Kidney (tissue), 14 donors: ENCODE measurements around the gene CERS5. TPM values are rescaled to one million over a fixed set of nuclear protein-coding genes. Genes with fewer than 3 reads are reported as not detected.

Experiments used
- DNase-seq, 5 donors: peaks; one replicate each; pipeline ENCODE4 v3.0.0-alpha.2; 2013 to 2020
- FAIRE-seq: peaks from 2 replicates; lab custom pipeline; 2012; peaks lifted over from hg19 to GRCh38; lab: Jason Lieb, UNC
- H3K27ac ChIP-seq, 2 donors: one replicate each; pipeline ENCODE4 v1.7.0; 2013; ENCODE audit warnings: low read depth in 2 of 2, low read length in 2 of 2, inconsistent platforms in 1 of 2
- H3K27me3 ChIP-seq: one replicate; pipeline ENCODE4 v1.7.1; 2013; ENCODE audit warnings: low read length, inconsistent platforms; ENCODE audit not compliant: control insufficient read depth, insufficient read depth
- H3K36me3 ChIP-seq, 3 donors: one replicate each; pipeline versions ENCODE4 v1.7.0 to v1.7.1; 2013; ENCODE audit warnings: low read length in 3 of 3, control low read depth in 1 of 3, inconsistent platforms in 1 of 3; ENCODE audit not compliant: insufficient read depth in 3 of 3, control insufficient read depth in 2 of 3
- H3K4me1 ChIP-seq, 3 donors: one replicate each; pipeline versions ENCODE4 v1.7.0 to v1.7.1; 2013; ENCODE audit warnings: low read length in 3 of 3, inconsistent platforms in 1 of 3, low read depth in 1 of 3; ENCODE audit not compliant: control insufficient read depth in 2 of 3, insufficient read depth in 2 of 3
- H3K4me3 ChIP-seq, 3 donors: one replicate each; pipeline versions ENCODE4 v1.7.0 to v1.8.1; 2013; ENCODE audit warnings: low read length in 3 of 3, control low read depth in 1 of 3, inconsistent platforms in 1 of 3
- H3K9ac ChIP-seq, 3 donors: one replicate each; pipeline versions ENCODE4 v1.7.0 to v1.7.1; 2013; ENCODE audit warnings: low read length in 3 of 3, control low read depth in 1 of 3, inconsistent platforms in 1 of 3
- H3K9me3 ChIP-seq, 3 donors: one replicate each; pipeline versions ENCODE4 v1.7.0 to v1.7.1; 2013; ENCODE audit warnings: low read length in 3 of 3, control low read depth in 1 of 3, inconsistent platforms in 1 of 3; ENCODE audit not compliant: control insufficient read depth in 2 of 3, insufficient read depth in 1 of 3
- intact Hi-C: fragments of 100-400 bp; cut with DNase I; formaldehyde crosslinking; loops from one replicate; pipeline ENCODE4 v1.11.1; 2022
- polyA plus RNA-seq: library from polyadenylated mRNA; stranded (reverse); fragments of 350-450 nt; fragmentation: Illumina TruSeq; extraction: RNeasy Lipid Tissue Mini Kit (QIAGEN cat#74804); gene quantifications from one replicate; pipeline ENCODE4 v1.2.3, GENCODE V29; 2014; ENCODE audit warnings: low read depth, low replicate concordance; ENCODE audit not compliant: insufficient read depth
- total RNA-seq: library from RNA; stranded (reverse); fragmentation: NEBNext Ultra II Directional; extraction: Animal tissue kit (Norgen Biotek cat#: 25700); gene quantifications from one replicate; pipeline ENCODE4 v1.2.1, GENCODE V29; 2021
- TF ChIP-seq, protein P1 (sequence below): IDR thresholded peaks from 3 replicates; pipeline ENCODE4 v1.5.1; 2012; ENCODE audit warnings: mild to moderate bottlenecking, moderate library complexity, borderline replicate concordance; ENCODE audit not compliant: insufficient read depth; ENCODE audit errors: extremely low read depth
- donor health status: control.
- donor health status: control.
- donor health status: control.
- donor health status: control.
- donor health status: control.
- donor health status: DM: yes; HTN: yes; CAD: no.
- donor health status: Normal renal cell carcinoma (clear cell type).

Gene CERS5
- total and polyA plus RNA-seq, 2 donors from 2014 or later, result 40.2 to 52.1 TPM

DNA sequence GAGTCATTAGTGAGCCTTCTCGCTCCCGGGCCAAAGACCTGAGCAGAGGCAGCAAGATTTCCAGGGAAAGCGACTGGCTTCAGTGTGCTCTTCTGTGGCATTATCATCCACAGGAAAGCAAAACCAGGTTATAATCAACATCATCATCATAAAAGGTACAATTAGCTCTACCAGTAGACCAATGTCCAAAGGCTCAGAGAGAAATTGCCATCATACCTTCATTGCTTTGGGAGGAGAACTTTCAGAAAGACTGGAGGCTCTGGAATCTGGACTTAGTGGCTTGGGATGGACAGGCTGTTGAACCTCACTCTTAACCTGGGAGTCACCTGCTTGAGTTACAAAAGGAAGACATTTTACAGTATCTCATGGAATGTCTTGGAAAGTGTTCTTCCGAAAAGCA, 25.1 kb upstream of the CERS5 start:
- Histone ChIP-seq H3K36me3 (peaks cover 0 to 11% (median 9%) of the 10 kb centered on the region in 3 donors), H3K27me3 (no peaks in the 10 kb centered on the region), H3K9ac (no peak overlapping the region), H3K27ac (no peak overlapping the region), H3K4me1 (peaks cover 0 to 7% (median 4%) of the 10 kb centered on the region in 3 donors), H3K4me3 (no peak overlapping the region), H3K9me3 (no peaks in the 10 kb centered on the region)
- intact Hi-C loops, result no loop called here
- TF ChIP-seq, protein P1, sequence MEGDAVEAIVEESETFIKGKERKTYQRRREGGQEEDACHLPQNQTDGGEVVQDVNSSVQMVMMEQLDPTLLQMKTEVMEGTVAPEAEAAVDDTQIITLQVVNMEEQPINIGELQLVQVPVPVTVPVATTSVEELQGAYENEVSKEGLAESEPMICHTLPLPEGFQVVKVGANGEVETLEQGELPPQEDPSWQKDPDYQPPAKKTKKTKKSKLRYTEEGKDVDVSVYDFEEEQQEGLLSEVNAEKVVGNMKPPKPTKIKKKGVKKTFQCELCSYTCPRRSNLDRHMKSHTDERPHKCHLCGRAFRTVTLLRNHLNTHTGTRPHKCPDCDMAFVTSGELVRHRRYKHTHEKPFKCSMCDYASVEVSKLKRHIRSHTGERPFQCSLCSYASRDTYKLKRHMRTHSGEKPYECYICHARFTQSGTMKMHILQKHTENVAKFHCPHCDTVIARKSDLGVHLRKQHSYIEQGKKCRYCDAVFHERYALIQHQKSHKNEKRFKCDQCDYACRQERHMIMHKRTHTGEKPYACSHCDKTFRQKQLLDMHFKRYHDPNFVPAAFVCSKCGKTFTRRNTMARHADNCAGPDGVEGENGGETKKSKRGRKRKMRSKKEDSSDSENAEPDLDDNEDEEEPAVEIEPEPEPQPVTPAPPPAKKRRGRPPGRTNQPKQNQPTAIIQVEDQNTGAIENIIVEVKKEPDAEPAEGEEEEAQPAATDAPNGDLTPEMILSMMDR, result no peak
- FAIRE-seq (no peak), DNase-seq (no peak)

DNA sequence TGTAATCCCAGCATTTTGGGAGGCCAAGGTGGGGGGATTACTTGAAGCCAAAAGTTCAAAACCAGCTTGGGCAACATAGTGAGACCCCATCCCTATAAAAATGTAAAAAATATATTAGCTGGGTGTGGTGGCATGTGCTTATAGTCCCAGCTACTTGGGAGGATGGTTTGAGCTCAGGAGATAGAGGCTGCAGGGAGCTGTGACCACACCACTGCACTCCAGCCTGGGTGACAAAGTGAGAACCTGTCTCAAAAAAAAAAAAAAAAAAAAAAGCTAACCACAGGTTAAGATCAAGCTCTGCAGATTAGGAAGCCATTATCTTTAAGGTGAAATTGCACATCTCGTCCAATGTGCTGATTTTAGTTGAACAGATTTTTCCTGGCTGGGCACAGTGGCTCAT, 23.7 kb upstream of the CERS5 start:
- H3K36me3 ChIP-seq, result peaks cover 0 to 11% (median 9%) of the 10 kb centered on the region in 3 donors
- no peaks in the 10 kb centered on the region for H3K9me3 ChIP-seq
- no peak overlapping the region for H3K4me3 ChIP-seq
- intact Hi-C loops, result no loop called here
- no peak for FAIRE-seq
- no peak overlapping the region for H3K9ac ChIP-seq
- DNase-seq, result no peak
- H3K27me3 ChIP-seq, result no peaks in the 10 kb centered on the region
- H3K4me1 ChIP-seq, result peaks cover 0 to 8% (median 6%) of the 10 kb centered on the region in 3 donors
- TF ChIP-seq, protein P1, result no peak
- H3K27ac ChIP-seq, result no peak overlapping the region

DNA sequence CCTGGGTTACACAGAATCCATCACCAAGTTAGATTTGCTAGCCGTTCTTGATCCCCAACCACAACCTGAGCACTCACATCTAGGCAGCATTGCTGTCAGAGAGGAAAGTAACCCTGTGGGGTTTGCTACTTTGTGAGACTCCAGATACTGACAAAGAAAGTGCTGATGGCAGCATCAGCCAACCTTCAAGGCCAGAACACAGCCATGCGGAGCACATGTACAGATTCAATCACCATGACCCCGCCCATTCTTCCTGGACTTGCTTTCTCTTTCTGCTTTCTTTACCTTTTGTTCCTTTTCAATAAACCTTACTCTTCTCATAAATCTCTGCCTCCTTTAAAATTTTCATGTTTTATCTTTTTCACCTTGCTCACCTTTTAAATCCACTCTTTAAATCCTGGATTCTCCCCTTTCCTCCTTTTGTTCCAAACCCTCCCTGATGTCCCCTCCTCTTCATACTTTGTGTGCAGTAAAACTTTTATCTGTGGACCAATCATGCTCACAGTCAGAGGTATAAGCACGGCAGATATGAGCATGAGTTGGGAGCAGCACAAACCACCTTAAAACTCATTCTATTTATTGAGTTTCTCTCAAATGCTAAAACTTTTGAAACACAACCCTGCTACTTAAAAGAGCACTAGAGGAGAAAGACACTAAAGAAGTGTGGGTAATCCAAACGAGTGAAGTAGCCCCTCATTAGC, 21.9 kb upstream of the CERS5 start:
- Histone ChIP-seq H3K36me3 (peaks cover 0 to 11% (median 9%) of the 10 kb centered on the region in 3 donors), H3K4me3 (no peak overlapping the region), H3K27me3 (no peaks in the 10 kb centered on the region), H3K27ac (peak overlapping the region in 1 of 2 donors; percentile 20), H3K9ac (no peak overlapping the region), H3K4me1 (peaks cover 0 to 16% (median 15%) of the 10 kb centered on the region in 3 donors), H3K9me3 (no peaks in the 10 kb centered on the region)
- intact Hi-C loops, result no loop called here
- DNase-seq, result no peak
- TF ChIP-seq, protein P1, result no peak
- FAIRE-seq, result no peak
